ENCODE measurements around the gene RBBP8. TPM values are rescaled to one million over a fixed set of nuclear protein-coding genes. Genes with fewer than 3 reads are reported as not detected.

The RBBP8 gene
- polyA plus RNA-seq, 1 experiment, result 22.1 TPM

DNA sequence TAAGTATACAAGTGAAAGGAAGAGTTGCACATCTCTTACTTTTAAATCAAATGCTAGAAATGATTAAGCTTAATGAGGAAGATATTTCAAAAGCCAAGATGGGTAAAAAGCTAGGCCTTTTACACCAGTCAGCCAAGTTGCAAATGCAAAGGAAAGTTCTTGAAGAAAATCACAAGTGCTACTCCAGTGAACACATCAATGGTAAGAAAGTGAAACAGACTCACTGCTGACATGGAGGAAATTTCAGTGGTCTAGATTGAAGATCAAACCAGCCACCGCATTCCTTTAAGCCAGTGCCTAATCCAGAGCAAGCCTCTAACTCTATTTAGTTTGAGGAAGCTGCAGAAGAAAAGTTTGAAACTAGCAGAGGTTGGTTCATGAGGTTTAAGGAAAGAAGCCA lies 79.1 kb downstream of the RBBP8 start:
- no peaks in the 10 kb centered on the region for H3K9me3 ChIP-seq (ENCODE audit: control insufficient read depth, insufficient read depth, low read length)
- H3K27ac ChIP-seq (ENCODE audit: low read depth, low read length), result no peak overlapping the region
- DNase-seq (ENCODE audit: low read depth, low spot score), result no peak
- H3K27me3 ChIP-seq (ENCODE audit: control insufficient read depth, insufficient read depth, low read length), result no peaks in the 10 kb centered on the region
- H3K4me3 ChIP-seq (ENCODE audit: low read depth, low read length), result no peak overlapping the region
- TF ChIP-seq, protein P1, sequence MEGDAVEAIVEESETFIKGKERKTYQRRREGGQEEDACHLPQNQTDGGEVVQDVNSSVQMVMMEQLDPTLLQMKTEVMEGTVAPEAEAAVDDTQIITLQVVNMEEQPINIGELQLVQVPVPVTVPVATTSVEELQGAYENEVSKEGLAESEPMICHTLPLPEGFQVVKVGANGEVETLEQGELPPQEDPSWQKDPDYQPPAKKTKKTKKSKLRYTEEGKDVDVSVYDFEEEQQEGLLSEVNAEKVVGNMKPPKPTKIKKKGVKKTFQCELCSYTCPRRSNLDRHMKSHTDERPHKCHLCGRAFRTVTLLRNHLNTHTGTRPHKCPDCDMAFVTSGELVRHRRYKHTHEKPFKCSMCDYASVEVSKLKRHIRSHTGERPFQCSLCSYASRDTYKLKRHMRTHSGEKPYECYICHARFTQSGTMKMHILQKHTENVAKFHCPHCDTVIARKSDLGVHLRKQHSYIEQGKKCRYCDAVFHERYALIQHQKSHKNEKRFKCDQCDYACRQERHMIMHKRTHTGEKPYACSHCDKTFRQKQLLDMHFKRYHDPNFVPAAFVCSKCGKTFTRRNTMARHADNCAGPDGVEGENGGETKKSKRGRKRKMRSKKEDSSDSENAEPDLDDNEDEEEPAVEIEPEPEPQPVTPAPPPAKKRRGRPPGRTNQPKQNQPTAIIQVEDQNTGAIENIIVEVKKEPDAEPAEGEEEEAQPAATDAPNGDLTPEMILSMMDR (IDR thresholded peaks at IDR 0.05; ENCODE audit: low read depth, low read length), result no peak
- ChIA-PET CTCF (interaction anchor here (0.7 kb wide), 1 partner anchor 408 kb away, joined by 5 read pairs; no protein-coding TSS in a partner anchor), POLR2A (no interaction called here)

DNA sequence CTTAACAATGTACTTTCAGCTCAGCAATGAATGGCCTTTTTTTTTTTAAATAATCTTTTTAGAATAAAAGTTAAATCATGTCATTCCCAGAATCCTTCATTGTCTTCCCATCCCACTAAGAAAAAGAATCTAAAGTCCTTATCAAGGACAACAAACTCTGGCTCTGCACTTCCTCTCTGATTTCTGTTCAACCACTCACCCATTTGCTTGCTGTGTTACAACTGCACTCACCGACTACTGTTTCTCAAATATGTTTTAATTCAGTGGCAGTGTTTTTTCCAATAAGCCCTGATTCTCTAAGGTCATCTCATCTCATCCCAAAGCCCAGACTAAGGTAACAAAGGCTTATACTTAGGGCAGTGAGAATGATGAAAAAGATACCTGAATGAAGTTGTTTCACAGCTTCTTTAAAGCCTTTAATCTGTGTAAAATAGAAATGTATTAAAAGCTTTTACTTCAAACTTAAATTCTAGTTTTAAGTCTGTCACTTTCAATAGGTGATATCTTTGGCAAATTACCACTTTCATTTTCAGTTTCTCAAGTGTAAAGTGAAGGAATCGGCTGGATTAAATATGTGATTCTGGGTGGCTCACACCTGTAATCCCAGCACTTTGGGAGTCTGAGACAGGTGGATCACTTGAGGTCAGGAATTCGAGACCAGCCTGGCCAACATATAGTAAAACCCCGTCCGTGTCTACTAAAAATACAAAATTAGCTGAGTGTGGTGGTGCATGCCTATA lies 87.6 kb downstream of the RBBP8 start:
- no peaks in the 10 kb centered on the region for H3K9me3 ChIP-seq (ENCODE audit: control insufficient read depth, insufficient read depth, low read length)
- no peaks in the 10 kb centered on the region for H3K27me3 ChIP-seq (ENCODE audit: control insufficient read depth, insufficient read depth, low read length)
- H3K4me3 ChIP-seq (ENCODE audit: low read depth, low read length), result no peak overlapping the region
- no peak for DNase-seq (ENCODE audit: low read depth, low spot score)
- H3K27ac ChIP-seq (ENCODE audit: low read depth, low read length), result no peak overlapping the region
- ChIA-PET CTCF (interaction anchor here (1.9 kb wide), 1 partner anchor 11 kb away, joined by 8 read pairs; no protein-coding TSS in a partner anchor), POLR2A (no interaction called here)
- TF ChIP-seq, protein P1 (IDR thresholded peaks at IDR 0.05; ENCODE audit: low read depth, low read length), result no peak

DNA sequence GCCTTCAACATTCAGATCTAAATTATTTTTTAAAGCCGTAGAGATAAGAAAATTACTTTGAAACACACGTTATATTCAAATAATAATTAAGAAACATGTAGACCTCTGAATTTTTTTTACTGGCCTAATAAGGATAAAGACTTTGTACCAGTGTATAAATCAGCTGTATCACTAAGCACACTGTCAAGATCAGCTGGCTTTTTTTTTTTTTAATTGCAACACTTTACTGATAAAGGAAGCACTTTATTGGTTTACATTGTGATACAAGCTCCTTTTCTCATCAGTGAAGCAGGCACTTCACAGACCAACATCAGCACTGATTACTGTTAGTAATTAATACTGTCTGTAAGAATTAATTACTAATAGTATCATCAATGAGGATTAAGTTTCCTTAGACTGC lies 88.5 kb downstream of the RBBP8 start:
- no peak for DNase-seq (ENCODE audit: low read depth, low spot score)
- TF ChIP-seq, protein P1 (IDR thresholded peaks at IDR 0.05; ENCODE audit: low read depth, low read length), result no peak
- no peak overlapping the region for H3K27ac ChIP-seq (ENCODE audit: low read depth, low read length)
- H3K9me3 ChIP-seq (ENCODE audit: control insufficient read depth, insufficient read depth, low read length), result no peaks in the 10 kb centered on the region
- no peaks in the 10 kb centered on the region for H3K27me3 ChIP-seq (ENCODE audit: control insufficient read depth, insufficient read depth, low read length)
- no peak overlapping the region for H3K4me3 ChIP-seq (ENCODE audit: low read depth, low read length)
- ChIA-PET POLR2A (no interaction called here), CTCF (interaction anchor here (0.6 to 1.9 kb wide), 2 partner anchors 10 to 110 kb away, joined by 3 to 8 read pairs; no protein-coding TSS in a partner anchor)

DNA sequence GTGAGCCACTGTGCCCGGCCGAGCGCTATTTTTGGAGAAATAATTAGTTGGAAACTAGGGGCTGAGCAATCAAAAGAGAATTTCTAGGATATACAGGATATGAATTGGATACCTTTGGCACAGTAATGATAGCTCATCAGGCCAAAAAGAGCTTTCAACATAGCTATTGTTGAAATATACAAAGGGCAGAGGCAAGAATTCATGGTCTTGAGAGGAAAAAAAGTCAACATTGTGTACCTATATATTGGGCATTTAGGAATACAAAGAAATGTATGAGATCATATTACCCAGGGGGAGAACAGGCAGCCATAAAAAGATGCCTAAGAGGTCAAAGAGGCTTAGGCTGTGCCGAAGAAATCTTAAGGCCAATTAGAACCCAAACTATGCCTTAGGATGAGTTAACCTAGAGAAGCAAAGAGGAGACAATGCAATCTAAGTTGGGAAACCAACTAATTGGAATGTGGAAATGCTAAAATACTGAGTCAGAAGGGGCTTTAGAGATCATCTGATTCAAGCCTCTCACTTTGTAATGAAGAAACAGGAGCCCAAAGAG lies 99.0 kb downstream of the RBBP8 start:
- TF ChIP-seq, protein P1 (IDR thresholded peaks at IDR 0.05; ENCODE audit: low read depth, low read length), result no peak
- Histone ChIP-seq H3K9me3 (ENCODE audit: control insufficient read depth, insufficient read depth, low read length) (no peaks in the 10 kb centered on the region), H3K27me3 (ENCODE audit: control insufficient read depth, insufficient read depth, low read length) (no peaks in the 10 kb centered on the region), H3K27ac (ENCODE audit: low read depth, low read length) (peak overlapping the region; percentile 81), H3K4me3 (ENCODE audit: low read depth, low read length) (no peak overlapping the region)
- ChIA-PET CTCF (interaction anchor here (0.6 to 5.2 kb wide), 37 partner anchors 9 to 531 kb away, joined by 3 to 31 read pairs (median 4); partner anchors contain the start of gene RIOK3), POLR2A (interaction anchor here (1.9 kb wide), 1 partner anchor 348 kb away, joined by 9 read pairs; no protein-coding TSS in a partner anchor)
- DNase-seq (ENCODE audit: low read depth, low spot score), result peak; percentile 58

DNA sequence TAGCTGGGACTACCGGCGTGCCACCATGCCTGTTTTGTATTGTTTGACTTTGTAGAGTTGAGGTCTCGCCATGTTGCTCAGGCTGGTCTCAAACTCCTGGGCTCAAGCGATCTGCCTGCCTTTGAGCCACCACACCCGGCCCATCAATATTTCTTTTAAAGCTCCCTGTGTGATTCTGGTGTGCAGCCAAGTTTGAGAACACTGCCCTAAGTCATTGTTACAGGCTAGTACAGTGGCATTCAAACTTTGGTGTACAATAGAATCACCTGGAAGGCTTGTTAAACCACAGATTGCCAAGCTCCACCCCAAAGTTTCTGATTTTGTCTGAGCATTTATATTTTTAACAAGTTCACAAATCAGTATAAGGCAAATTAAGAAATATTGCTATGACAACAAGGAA lies 99.9 kb downstream of the RBBP8 start:
- ChIA-PET CTCF (interaction anchor here (0.6 to 5.2 kb wide), 5 partner anchors 12 to 379 kb away, joined by 3 to 30 read pairs (median 5); no protein-coding TSS in a partner anchor), POLR2A (interaction anchor here (0.7 to 1.9 kb wide), 2 partner anchors 347 to 371 kb away, joined by 3 to 9 read pairs; no protein-coding TSS in a partner anchor)
- no peak for DNase-seq (ENCODE audit: low read depth, low spot score)

More for the DNA sequence above, 99.9 kb downstream of the RBBP8 start:
- no peaks in the 10 kb centered on the region for H3K9me3 ChIP-seq (ENCODE audit: control insufficient read depth, insufficient read depth, low read length)
- no peaks in the 10 kb centered on the region for H3K27me3 ChIP-seq (ENCODE audit: control insufficient read depth, insufficient read depth, low read length)
- TF ChIP-seq, protein P1 (IDR thresholded peaks at IDR 0.05; ENCODE audit: low read depth, low read length), result no peak
- no peak overlapping the region for H3K4me3 ChIP-seq (ENCODE audit: low read depth, low read length)
- peak overlapping the region; percentile 55 for H3K27ac ChIP-seq (ENCODE audit: low read depth, low read length)
